SK-N-DZ (cell line): ENCODE measurements around the gene IQUB.
A peak's percentile ranks its signal among the peaks of the same experiment; 100 is the strongest.
"Not testable (repeated sequence)": the region's sequence is repeated elsewhere in the genome, so short reads cannot be mapped to it uniquely, and the experiment has no call there.

Source experiments
- DNase-seq: peaks from one replicate; pipeline ENCODE4 v3.0.0-alpha.2; 2015; ENCODE audit warnings: low spot score

IQUB gene

DNA sequence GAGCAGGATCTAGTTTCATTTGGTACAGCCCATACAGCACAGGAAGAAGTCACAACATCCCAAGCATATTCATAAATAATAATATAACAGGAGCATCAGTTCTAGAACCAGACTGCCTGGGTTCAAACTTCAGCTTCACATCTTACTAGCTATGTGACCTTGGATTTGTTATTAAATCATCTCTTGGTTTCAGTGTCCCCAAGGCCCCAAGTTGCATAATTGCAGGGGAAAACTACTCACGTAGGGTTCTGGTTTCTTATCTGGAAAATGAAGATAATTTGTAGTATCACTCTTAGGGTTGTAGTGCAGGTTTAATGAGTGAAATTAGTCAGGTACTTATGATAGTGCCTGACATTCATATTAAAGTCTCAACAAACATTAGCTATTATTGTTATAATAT is 5.5 kb upstream of the IQUB start:
- no peak for DNase-seq

DNA sequence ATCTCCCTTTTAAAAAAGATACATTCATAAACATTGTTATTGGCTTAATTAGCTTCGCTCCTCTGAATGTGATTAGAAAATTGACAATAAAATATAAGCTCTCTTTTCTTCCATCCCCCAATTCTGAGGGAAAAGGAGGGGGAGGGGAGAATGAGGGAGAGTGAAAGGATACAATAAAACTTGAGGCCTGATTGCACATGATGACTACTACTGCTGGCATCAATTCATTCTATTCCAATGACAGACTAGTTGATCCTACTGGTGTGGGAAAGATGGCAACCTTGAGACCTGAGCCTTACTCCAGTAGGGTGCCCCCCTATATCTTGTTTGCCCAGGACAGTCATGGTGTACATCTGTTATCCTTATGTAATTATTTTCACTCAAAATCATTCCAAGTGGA is 4.5 kb upstream of the IQUB start:
- no peak for DNase-seq

DNA sequence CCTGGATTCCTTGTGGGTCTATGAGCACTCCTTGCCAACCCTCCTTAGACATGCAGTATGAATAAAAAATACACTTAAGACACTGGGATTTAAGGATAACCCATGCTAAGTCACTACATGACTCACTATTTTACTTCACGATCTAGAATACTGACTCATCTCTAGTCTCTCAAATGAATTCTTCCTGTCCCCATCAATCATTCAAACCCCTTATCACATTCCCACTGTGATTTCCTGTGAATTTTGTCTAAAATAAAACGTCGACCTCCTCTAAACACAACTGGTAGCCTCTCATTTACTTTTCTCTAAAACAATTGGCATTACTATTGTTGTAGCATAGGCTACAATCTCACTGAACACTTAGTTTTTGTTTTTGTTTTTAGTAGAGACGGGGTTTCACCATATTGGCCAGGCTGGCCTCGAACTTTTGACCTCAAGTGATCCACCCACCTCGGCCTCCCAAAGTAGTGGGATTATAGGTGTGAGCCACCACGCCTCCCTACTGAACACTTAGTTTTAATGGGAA is 3.9 kb upstream of the IQUB start:
- no peak for DNase-seq

DNA sequence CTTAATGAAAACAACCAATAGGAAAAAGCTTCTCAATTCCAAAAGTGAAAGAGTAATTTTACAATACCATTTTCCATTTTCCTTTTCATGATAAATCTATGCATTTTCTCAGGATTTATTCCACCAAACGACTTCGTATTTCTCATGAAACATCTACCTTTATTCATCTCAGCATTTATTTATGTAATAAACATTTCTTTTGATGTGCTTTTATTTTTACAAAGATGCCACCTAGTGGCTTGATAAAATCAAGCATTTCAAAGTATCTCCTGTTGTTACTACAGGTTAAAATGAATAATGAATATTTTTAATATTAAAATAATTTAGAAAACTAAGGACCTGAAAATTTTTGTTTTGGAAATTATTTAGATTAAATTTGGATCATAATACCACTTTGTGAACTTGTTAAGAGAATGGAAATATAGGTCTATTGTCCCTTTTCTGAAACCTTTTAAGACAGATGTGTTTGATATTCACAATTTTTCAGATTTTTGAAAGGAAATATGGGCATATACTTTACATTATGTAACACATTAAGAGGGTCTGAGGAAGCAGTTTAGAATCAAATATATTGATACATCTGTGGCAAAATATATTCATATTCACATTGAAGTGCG is 2.7 kb upstream of the IQUB start:
- DNase-seq: peak; percentile 18

DNA sequence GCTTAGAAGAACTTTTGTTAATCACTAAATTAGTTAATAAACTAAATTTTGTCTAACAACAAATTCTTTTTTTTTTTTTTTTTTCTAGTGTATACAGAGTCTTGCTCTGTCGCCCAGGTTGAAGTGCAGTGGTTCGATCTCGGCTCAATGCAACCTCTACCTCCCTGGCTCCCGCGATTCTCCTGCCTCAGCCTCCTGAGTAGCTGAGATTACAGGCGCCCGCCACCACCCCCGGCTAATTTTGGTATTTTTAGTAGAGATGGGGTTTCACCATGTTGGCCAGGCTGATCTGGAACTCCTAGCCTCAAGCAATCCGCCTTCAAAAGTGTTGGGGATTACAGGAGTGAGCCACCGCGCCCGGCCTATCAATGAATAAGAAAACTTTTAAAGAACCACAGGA is 1.1 kb upstream of the IQUB start:
- DNase-seq: no peak

DNA sequence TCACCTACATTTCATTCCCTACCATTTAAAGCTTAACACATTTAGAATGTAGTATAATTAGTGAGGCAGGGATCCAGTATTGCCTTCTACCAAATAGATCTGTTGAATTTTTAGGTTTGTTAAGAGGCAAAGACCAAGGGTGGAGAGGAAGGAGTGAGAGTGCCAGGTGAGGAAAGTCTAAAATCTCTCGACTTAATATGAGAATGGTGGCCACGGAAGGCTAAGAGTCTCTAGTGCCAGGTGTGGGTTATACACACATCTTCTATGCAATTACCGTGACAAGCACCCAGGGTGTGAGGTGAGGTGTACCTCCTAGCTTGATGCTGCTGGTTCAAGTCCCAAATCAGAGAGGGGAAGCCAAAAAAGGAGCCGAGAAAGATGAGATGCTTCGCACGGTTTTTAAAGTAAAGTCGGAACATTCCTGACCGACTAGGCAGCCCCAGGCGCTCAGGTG is 439 bp downstream of the IQUB start:
- DNase-seq: no peak

DNA sequence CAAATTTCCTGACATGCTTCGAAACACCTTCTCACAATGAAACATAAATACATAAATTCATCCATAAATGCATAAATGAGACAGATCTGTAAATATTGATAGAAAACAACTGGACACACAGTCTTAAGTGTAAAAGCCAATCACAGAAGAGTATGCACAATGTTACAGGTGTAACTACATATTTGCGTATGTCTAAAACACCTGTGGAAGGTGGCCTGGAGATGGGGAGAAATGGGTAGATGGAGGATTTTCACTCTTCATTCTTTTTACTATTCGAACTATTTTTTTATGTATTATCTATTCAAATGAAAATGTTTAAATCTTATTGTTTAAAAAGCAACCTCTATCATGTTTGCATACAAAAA is 860 bp downstream of the IQUB start:
- DNase-seq: no peak

DNA sequence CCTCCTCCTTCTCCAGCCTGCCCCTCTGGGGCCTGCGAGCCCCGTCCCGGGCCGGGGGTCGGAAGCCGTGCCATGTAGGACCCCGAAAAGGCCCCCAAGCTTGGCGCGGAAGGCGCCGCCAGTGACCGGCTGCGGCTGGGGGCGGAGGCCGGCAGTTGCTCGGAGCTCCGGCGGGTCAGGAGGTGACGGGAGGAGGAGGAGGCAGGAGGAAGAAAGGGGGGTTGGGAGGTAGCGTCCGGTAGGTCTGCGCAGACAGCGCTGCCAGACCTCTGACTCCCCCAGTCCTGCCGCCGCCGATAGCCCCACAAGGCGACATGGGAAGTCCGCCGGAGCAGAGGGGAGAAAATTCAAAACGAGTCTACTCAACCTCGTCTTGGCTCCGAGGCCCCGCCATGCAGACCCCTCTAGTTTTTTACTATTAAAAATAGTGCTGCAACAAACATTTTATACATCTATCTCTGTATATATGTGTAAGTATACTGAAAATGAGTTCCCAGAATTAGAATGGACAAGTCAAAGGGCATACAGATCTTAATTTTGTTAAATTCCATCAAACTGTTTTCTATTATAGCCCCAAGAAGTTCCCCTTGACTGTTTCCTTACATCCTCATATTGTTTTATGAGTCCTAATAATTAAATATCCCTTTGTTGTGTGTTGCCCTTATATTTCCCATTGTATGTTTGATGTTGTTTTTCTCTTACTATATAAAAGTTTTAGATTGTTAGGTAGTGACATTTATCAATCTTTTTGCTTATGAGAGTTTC is 1.4 kb downstream of the IQUB start:
- not testable (repeated sequence) for DNase-seq

DNA sequence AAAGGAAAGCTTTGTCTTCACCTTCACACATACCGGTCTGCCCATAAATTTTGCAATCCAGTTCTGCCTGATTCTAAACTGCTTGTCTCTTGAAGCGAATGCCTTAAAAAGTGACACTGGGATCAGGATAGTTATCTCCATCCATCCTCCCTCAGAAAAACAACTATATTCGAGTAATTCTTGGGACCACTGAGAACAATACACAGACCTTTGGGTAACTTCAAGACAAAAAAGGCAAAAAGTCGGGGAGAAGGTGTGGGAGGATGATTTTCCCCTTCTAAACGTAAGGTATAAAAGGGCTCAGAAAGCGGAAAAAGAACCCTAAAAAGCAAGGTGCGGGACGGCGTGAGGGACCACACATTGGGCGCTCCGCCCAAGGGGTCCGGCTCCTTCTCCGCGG is 2.1 kb downstream of the IQUB start:
- DNase-seq: not testable (repeated sequence)

DNA sequence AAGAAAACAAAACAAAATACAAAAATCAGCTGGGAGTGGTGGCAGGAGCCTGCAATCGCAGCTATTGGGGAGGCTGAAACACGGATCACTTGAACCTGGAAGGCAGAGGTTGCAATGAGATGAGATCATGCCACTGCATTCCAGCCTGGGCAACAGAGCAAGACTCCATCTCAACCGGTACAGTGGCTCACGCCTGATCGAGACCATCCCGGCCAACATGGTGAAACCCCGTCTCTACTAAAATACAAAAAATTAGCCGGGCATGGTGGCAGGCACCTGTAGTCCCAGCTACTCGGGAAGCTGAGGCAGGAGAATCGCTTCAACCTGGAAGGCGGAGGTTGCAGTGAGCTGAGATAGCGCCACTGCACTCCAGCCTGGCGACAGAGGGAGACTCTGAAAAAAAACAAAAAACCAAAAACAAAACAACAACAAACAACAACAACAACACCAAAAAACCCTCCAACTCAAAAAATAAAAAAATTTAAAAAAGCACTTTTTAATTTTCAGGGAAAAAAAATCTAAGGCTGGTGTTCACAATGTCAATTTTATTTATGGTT is 4.3 kb downstream of the IQUB start:
- DNase-seq: not testable (repeated sequence)

DNA sequence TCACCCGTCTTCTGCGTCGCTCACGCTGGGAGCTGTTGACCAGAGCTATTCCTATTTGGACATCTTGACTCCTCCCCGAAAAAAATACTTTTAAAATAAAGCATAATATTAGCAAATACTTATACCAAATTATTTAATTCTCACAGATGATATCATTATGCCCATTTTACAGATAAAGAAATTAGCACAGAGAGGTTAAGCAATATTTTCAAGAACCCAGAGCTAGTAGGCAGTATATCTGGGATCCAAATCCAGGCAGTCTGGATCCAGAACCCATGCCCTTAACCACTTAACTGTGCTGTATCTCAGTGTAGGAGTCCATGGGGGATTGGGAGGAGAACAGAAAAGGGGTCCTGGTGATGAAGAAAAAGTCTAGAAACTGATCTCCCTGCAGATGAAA is 6.1 kb downstream of the IQUB start:
- no peak for DNase-seq

DNA sequence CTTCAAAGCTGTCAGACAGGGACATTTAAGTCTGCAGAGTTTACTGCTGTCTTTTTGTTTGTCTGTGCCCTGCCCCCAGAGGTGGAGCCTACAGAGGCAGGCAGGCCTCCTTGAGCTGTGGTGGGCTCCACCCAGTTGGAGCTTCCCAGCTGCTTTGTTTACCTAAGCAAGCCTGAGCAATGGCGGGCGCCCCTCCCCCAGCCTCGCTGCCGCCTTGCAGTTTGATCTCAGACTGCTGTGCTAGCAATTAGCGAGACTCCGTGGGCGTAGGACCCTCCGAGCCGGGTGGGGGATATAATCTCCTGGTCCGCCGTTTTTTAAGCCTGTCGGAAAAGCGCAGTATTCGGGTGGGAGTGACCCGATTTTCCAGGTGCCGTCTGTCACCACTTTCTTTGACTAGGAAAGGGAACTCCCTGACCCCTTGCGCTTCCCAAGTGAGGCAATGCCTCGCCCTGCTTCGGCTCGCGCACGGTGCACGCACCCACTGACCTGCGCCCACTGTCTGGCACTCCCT is 6.6 kb downstream of the IQUB start:
- not testable (repeated sequence) for DNase-seq

DNA sequence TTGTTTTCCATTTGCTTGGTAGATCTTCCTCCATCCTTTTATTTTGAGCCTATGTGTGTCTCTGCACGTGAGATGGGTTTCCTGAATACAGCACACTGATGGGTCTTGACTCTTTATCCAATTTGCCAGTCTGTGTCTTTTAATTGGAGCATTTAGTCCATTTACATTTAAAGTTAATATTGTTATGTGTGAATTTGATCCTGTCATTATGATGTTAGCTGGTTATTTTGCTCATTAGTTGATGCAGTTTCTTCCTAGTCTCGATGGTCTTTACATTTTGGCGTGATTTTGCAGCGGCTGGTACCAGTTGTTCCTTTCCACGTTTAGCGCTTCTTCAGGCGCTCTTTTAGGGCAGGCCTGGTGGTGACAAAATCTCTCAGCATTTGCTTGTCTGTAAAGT is 7.9 kb downstream of the IQUB start:
- not testable (repeated sequence) for DNase-seq

DNA sequence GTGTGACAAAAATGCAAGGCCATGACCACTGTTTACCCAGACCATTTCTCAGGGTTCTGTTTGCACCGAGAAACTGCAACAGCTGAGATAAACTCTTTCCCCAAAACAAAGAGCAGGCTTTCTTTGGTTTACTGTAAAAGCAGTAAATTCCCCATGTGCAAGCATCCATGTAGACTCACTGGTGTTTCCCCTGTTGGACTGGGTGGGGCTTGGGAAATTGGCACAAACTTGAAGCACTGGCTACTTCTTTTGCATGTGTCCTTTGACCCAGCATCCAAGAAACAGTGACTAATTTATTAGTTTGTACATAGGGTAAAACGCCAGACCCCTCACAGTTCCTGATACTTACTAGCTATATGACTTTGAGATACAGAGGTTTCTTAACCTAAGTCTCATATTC is 12.3 kb downstream of the IQUB start:
- no peak for DNase-seq

DNA sequence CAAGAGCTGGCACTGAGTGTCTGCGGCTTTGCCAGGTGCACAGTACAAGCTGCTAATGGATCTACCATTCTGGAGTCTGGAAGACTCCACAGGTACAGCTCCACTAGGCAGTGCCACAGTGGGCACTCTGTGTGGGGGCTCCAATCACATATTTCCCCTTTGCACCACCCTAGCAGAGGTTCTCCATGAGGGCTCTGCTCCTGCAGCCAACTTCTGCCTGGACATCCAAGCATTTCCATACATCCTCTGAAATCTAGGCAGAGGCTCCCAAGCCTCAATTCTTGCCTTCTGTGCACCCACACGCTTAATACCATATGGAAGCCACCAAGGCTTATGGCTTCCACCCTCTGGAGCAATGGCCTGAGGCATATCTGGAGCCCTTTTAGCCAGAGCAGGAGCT is 29.2 kb downstream of the IQUB start:
- no peak for DNase-seq

DNA sequence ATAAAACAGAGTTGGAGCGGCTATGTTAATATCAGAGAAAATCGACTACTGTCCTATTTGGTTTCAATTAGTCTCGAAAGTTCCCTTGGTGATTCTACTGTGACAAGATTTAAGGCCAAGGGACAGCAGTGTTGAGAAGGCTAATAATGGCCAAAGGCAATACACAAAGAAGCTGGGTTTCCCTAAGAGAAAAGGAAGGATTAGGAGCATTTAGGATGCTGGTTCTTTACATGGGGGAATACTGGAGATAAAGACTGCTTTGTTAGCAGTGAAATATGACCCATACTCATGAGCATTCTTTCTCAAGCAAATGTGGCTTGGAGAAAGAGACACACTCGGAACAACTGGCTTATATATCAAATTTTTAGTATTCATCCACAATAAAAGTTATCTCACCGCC is 32.2 kb downstream of the IQUB start:
- no peak for DNase-seq

DNA sequence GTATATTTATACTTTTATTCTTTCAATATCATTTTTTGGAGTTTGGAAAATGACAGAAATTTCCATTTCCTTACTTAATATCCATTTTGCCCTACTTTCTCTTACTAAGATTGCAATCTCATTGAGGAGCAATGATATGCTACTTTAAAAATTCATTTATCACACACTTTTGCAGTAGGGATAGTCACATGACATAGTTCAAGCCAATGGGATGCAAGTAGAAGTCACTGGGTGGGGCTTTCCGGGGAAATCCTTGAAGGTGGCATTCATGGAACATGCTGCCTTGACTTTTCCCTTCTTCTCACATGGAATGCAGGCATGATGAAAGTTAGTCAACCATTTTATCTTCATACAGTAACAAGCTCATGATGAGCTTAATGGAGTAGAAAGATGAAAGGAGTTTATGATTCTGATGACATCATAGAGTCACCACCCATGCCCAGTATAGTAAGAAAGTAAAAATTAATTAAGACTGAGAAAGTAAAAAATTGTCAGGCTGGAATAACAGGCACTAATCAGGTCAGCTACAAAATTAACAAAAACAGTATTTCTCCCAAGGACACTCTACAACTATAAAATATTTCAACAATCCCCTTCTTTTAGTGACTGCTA is 33.4 kb downstream of the IQUB start:
- no peak for DNase-seq

DNA sequence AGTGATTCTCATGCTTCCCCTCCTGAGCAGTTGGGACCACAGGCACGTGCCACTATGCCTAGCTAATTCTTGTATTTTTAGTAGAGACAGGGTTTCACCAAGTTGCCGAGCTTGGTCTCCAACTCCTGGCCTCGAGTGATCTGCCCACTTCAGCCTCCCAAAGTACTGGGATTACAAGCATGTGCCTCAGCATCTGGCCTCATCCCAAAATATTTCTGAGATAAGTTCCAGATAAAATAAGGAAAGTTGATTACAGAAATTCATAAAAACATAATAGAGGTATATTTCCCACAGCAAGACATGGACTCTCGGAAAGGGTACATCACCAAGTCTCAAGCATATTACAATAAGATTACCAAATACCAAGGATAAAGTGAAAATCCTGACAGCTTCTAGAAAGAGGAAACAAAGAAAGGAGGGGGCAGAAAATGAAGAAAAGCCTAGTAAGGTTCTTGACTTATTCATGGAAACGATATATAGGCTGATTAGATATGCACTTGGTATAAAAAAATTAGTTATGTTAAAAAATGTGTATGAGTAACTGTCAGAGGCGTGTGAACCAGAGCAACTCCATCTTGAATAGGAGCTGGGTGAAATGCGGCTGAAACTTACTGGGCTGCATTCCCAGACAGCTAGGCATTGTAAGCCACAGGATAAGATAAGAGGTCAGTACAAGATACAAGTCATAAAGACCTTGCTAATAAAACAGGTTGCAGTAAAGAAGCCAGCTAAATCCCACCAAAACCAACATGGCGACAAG is 35.0 kb downstream of the IQUB start:
- DNase-seq: no peak

DNA sequence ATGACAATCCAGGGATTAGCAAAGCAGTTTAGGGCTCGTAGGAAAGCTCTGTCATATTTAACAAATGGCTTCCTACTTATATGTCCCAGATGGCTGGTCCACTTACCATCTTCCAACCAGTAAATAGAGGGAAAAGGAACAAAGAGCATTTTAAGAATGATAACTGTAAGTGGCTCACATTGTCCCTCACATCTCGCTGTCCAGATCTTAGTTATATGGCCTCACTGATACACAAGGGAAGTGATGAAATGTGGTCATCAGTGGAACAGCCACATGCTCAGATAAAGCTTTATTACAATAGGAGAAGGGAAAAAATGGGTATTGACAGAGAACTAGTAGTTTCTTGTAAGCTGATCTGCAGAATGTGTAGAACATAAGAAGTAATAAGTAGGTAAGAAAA is 35.8 kb downstream of the IQUB start:
- DNase-seq: no peak

DNA sequence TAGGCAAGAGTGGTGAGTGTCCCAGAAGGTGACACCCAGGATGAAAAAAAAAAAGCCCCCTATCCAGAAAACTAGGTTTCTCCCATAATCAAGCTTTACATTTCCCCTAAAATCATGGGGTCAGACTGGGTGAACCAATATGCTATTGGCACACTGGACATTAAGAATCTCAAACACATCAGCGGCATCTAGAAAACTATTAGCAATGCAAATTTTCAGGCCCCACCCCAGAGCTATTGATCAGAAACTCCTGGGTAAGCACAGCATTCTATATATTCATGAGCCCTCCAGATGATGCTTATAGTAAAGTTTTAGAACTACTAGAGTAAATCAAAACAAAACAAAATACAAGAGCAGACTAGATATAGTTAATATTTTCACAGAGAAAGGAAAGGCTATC is 36.4 kb downstream of the IQUB start:
- DNase-seq: no peak

DNA sequence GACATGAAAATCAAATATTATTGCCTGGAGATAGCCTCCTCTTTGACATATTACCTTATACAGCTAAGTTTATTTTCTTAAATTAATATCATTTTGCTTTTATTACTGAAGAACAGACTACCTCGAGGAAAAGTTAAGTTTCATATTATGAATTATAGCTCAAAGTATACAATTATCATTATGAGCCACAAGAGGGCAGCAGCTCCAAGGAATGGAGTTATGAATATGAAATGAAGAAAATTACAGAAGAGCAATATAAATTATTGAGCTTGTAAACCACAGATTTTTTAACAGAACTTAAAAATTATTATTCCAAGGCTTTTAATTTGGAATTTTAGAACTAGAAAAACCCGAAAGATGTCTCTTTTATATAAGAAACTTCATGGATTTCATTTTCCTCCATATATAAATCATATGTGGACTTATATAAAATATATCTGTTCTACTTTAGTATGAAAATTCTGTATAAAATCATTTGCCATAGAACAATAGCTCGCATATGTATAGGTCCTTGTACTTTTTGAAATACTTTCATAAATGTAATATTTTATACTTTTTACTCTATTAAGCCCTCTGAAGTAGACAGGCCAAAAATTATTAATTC is 40.1 kb downstream of the IQUB start:
- DNase-seq: peak; percentile 42
